Muscle layer of colon (tissue), 2 donors: ENCODE measurements around the gene KLF1.
"Not testable (repeated sequence)": the region's sequence is repeated elsewhere in the genome, so short reads cannot be mapped to it uniquely, and the experiment has no call there.

Experiments
- H3K27ac ChIP-seq: one replicate; pipeline ENCODE4 v1.7.0; 2013; ENCODE audit warnings: low read depth, mild to moderate bottlenecking, low read length, moderate library complexity
- H3K27me3 ChIP-seq, 2 donors: one replicate each; pipeline ENCODE4 v1.7.0; 2013; ENCODE audit warnings: low read length in 2 of 2, mild to moderate bottlenecking in 2 of 2; ENCODE audit not compliant: insufficient read depth in 2 of 2, control insufficient read depth in 1 of 2
- H3K36me3 ChIP-seq: one replicate; pipeline ENCODE4 v1.7.0; 2013; ENCODE audit warnings: mild to moderate bottlenecking, low read length; ENCODE audit not compliant: insufficient read depth
- H3K4me1 ChIP-seq: one replicate; pipeline ENCODE4 v1.7.0; 2013; ENCODE audit warnings: mild to moderate bottlenecking, low read length; ENCODE audit not compliant: insufficient read depth
- H3K4me3 ChIP-seq, 2 donors: one replicate each; pipeline ENCODE4 v1.7.0; 2013; ENCODE audit warnings: low read length in 2 of 2, low read depth in 1 of 2, mild to moderate bottlenecking in 1 of 2, moderate library complexity in 1 of 2
- H3K9ac ChIP-seq: one replicate; pipeline ENCODE4 v1.7.0; 2013; ENCODE audit warnings: low read length
- H3K9me3 ChIP-seq: one replicate; pipeline ENCODE4 v1.7.0; 2013; ENCODE audit warnings: mild to moderate bottlenecking, low read length
- donor health status: abdominal sarcoma.
- donor health status: Adenocarcinoma of cecum.

KLF1 gene

DNA sequence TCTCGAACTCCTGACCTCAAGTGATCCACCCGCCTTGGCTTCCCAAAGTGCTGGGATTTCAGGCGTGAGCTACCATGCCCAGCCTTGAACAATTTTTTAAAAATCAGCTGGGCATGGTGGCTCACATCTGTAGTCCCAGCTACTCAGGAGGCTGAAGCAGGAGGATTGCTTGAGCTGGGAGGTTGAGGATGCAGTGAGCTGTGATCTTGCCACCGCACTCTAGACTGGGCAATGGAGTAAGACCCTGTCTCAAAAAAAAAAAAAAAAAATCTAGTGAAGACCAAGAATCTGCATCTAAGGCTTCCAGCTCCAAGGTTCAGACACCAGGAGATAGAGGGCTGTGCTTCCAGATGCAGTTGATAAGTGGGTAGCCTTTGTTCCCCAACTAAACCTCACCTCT is 22.9 kb downstream of the KLF1 start:
- Histone ChIP-seq H3K4me3 (no peak overlapping the region), H3K9ac (no peak overlapping the region), H3K27me3 (no peaks in the 10 kb centered on the region), H3K4me1 (peaks cover 5% of the 10 kb centered on the region), H3K9me3 (no peaks in the 10 kb centered on the region), H3K36me3 (no peaks in the 10 kb centered on the region), H3K27ac (no peak overlapping the region)

DNA sequence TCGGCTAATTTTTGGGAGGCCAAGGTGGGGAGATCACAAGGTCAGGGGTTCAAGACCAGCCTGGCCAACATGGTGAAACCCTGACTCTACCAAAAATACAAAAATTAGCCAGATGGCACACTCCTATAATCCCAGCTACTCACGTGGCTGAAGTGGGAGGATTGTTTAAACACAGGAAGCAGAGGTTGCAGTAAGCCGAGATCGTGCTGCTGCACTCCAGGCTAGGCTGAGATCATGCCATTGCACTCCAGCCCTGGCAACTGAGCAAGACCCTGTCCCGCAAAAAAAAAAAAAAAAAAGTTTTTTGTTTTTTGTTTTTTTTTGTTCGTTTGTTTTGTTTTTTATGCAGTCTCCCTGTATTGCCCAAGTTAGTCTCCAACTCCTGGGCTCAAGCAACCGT is 27.5 kb downstream of the KLF1 start:
- H3K27me3 ChIP-seq: no peaks in the 10 kb centered on the region
- H3K27ac ChIP-seq: no peak overlapping the region
- H3K4me3 ChIP-seq: no peak overlapping the region
- H3K9ac ChIP-seq: no peak overlapping the region
- no peaks in the 10 kb centered on the region for H3K36me3 ChIP-seq
- no peaks in the 10 kb centered on the region for H3K4me1 ChIP-seq
- no peaks in the 10 kb centered on the region for H3K9me3 ChIP-seq

DNA sequence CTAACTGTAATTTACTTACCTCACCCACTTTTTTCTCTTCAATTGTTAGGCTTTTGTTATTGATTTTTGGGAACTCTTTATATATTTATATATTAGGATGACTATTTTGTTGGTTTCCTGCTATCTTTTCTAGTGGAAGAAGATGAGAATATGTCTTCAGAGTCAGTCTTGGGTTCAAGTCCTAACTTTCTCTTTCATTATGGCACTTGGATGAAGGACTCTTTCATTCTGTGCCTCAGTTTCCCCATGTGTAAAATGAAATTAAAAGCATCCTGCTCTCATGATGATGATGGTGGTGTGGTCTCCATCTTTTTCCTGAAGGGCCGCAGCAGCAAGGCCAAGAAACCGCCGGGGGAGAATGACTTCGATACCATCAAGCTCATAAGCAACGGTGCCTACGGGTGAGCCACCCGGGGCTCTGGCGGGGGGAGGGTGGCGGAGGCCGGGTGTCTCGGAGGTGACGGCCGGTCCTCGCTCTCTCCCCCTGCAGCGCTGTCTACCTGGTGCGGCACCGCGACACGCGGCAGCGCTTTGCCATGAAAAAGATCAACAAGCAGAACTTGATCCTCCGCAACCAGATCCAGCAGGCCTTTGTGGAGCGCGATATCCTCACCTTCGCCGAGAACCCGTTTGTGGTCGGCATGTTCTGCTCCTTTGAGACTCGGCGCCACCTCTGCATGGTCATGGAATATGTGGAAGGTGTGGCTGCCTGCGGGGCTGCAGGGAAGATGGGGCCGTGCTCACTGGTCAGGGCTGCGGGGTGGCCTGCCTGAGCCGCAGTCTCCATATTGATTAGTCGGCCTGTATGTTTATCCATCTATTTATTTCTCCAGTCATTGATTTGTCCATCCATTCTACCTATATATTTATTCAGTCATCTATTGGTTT is 28.7 kb downstream of the KLF1 start:
- Histone ChIP-seq H3K4me3 (no peak overlapping the region), H3K27me3 (no peaks in the 10 kb centered on the region), H3K36me3 (no peaks in the 10 kb centered on the region), H3K27ac (no peak overlapping the region), H3K4me1 (no peaks in the 10 kb centered on the region), H3K9ac (no peak overlapping the region), H3K9me3 (no peaks in the 10 kb centered on the region)

DNA sequence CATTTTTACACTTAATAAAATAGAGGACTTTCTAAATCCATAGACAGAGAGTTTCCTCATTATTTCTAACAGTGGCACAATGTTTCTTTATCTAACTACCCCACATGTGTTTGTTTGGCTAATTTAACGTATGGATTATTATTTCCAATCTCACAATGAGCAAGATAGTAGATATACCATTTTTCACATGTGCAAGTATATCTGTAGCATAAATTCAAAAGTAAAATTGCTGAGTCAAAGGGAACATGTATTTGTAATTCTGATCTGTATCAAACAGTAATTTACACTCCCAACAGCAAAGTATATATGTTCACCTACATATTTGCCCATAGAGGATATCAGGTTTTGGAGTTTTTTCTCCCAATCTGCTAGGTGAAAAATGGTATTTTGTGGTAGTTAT is 30.3 kb downstream of the KLF1 start:
- Histone ChIP-seq H3K36me3 (no peaks in the 10 kb centered on the region), H3K4me3 (no peak overlapping the region), H3K27ac (no peak overlapping the region), H3K4me1 (no peaks in the 10 kb centered on the region), H3K9me3 (no peaks in the 10 kb centered on the region), H3K9ac (no peak overlapping the region), H3K27me3 (no peaks in the 10 kb centered on the region)

DNA sequence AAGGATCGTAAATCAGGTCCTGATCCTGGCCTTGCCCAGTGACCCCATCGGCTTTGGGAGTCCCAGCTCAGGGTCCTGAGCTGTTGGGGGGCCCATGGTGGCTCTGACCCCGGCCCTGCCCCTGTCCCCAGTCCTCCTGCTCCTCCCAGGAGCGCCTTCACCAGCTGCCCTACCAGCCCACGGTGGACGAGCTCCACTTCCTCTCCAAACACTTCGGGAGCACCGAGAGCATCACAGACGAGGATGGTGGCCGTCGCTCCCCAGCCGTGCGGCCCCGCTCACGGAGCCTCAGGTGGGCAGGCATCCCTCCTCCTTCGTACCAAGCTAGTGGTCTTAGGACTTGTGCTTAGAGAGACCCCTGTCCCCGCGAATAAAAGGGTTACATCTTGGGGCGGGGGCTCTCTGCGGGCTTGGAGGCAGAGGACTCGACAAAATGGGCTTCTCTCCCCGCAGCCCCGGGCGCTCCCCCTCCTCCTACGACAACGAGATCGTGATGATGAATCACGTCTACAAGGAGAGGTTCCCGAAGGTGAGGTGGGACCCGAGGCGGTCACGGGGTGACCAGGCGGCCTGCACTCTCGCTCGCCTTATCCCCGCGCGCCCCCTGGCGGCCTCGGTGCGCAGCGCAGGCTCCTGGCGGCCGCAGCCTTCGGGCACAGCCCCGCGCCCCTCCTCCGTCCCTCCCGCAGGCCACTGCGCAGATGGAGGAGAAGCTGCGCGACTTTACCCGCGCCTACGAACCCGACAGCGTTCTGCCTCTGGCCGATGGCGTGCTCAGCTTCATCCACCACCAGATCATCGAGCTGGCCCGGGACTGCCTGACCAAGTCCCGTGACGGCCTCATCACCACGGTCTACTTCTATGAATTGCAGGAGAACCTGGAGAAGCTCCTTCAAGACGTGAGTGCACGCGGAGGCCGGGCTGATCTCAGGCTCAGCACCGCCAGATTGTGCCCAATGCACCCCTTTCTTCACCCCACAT is 39.6 kb downstream of the KLF1 start:
- no peak overlapping the region for H3K27ac ChIP-seq
- no peaks in the 10 kb centered on the region for H3K36me3 ChIP-seq
- H3K4me3 ChIP-seq: peak overlapping the region in 1 of 2 donors; percentile 47
- H3K27me3 ChIP-seq: peaks cover 6 to 29% of the 10 kb centered on the region in 2 donors
- H3K9ac ChIP-seq: no peak overlapping the region
- no peaks in the 10 kb centered on the region for H3K9me3 ChIP-seq
- peaks cover 9% of the 10 kb centered on the region for H3K4me1 ChIP-seq

DNA sequence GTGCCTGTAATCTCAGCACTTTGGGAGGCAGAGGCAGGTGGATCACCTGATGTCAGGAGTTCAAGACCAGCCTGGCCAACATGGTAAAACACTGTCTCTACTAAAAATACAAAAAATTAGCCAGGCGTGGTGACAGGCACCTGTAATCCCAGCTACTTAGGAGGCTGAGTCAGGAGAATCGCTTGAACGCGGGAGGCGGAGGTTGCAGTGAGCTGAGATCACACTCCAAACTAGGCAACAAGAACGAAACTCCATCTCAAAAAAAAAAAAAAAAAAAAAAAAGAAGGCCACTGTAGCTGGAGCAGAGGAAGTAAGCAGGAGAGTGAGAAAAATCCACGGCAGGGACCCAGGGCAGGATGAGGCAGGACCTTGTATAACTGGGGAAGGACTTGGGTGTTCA is 40.4 kb downstream of the KLF1 start:
- H3K9ac ChIP-seq, H3K4me1 ChIP-seq, H3K36me3 ChIP-seq, H3K27ac ChIP-seq, H3K9me3 ChIP-seq, H3K4me3 ChIP-seq: not testable (repeated sequence)
- H3K27me3 ChIP-seq: peaks cover 12 to 36% of the 10 kb centered on the region in 2 donors

DNA sequence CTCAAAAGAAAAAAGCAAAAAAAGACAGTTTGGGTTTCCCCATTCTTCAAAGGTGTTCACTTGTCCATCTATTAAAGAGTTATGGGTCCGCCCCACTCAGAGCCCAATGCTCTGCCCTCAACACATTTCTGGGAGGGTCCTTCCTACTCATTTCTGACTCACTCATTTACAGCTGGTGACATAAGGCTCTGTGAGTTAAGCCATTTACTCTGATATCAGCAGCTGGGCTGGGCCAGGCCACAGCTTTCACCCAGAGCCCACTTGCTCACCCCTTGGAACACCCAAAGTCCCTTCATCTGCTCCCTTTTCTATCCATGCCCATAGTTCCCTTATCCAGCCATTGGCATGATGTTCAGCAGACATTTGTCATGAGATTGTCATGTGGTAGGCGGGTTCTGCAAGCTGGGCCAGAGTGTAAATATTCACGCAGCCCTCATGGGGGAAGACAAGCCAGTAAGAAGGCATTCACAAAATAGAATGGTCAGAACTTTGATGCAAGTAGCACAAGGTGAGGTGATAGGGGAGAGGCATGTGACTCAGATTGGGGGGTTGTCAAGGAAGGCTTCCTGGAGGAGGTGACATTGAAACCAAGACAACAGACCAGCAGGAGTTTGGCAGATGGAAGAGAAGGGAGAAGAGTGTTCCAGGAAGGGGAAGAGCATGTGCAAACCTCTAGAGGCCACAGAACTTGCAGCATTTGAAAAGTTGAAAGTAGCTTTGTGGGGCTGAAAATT is 42.8 kb downstream of the KLF1 start:
- Histone ChIP-seq H3K4me3 (no peak overlapping the region), H3K9ac (no peak overlapping the region), H3K4me1 (peaks cover 17% of the 10 kb centered on the region), H3K36me3 (no peaks in the 10 kb centered on the region), H3K27ac (no peak overlapping the region), H3K27me3 (peaks cover 35 to 61% of the 10 kb centered on the region in 2 donors), H3K9me3 (no peaks in the 10 kb centered on the region)

DNA sequence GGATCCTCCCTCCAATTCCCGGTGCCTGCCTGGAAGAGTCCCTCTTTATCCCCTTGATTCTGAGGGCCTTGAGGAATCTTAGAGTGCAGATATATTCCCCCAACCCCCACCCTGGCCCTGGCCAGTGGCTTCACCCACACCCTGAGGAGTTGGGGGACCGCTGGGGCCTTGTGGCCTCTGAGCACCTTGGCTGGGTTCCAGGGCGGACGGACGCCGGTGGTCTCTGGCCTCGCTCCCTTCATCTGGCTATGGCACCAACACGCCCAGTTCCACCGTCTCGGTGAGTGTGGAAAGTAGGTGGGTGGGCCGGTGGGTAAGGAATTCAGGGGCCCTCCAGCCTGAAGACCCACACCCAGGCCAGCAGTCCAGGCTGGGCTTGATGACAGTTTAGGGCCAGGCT is 43.7 kb downstream of the KLF1 start:
- H3K9ac ChIP-seq: no peak overlapping the region
- H3K9me3 ChIP-seq: no peaks in the 10 kb centered on the region
- no peaks in the 10 kb centered on the region for H3K36me3 ChIP-seq
- H3K27me3 ChIP-seq: peaks cover 39 to 69% of the 10 kb centered on the region in 2 donors
- no peak overlapping the region for H3K27ac ChIP-seq
- peaks cover 17% of the 10 kb centered on the region for H3K4me1 ChIP-seq
- no peak overlapping the region for H3K4me3 ChIP-seq

DNA sequence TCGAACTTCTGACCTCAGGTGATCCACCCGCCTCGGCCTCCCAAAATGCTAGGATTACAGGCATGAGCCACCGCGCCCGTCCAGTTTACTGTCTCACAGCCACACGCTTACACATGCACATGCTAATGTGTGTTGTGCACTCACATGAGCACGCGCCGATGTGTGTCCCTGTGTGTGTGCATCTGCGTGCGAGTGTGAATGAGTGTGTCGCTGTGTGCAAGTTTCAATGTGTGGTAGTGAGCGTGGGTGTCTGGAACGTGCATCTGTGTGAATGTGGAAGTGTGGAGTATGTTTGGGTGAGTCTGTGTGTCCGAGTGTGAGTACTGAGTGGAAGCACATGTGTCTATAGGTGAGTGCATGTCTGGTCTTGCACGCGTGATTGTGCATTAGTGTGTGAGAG is 44.5 kb downstream of the KLF1 start:
- Histone ChIP-seq H3K4me3 (no peak overlapping the region), H3K9me3 (no peaks in the 10 kb centered on the region), H3K9ac (no peak overlapping the region), H3K36me3 (no peaks in the 10 kb centered on the region), H3K4me1 (peaks cover 11% of the 10 kb centered on the region), H3K27me3 (peaks cover 45 to 75% of the 10 kb centered on the region in 2 donors), H3K27ac (no peak overlapping the region)

DNA sequence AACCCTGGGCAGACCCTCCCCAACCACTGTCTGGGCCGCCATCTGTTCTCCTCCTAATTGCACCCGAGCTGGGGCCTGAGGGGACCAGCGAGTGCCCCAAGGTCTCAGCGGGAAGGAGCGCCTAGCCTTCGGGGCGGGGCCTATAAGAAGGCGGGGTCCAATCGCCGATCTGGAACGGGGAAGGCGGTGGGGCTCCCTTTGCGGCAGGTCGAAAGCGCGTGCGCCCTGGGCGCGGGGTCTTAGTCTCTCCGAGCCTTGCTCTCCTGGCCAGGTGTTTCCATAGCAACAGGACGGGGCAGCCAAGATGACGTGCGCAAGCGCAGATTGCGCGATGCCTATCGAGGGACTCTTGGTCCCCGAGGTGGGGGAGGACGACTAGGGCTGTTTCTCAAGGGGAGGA is 45.9 kb downstream of the KLF1 start:
- Histone ChIP-seq H3K9ac (no peak overlapping the region), H3K4me1 (peaks cover 8% of the 10 kb centered on the region), H3K27ac (no peak overlapping the region), H3K9me3 (no peaks in the 10 kb centered on the region), H3K27me3 (peaks cover 58 to 80% of the 10 kb centered on the region in 2 donors), H3K4me3 (no peak overlapping the region), H3K36me3 (no peaks in the 10 kb centered on the region)
